GM11168 (cell line): ENCODE data around the gene UBE2B.

ENCODE experiments used
- in situ Hi-C: fragments of 300-500 bp; cut with MboI; formaldehyde crosslinking; loops from one replicate; pipeline ENCODE4 v1.12.0; 2022; ENCODE audit warnings: low sequenced_read_pairs; ENCODE audit not compliant: unreplicated experiment

UBE2B gene

DNA sequence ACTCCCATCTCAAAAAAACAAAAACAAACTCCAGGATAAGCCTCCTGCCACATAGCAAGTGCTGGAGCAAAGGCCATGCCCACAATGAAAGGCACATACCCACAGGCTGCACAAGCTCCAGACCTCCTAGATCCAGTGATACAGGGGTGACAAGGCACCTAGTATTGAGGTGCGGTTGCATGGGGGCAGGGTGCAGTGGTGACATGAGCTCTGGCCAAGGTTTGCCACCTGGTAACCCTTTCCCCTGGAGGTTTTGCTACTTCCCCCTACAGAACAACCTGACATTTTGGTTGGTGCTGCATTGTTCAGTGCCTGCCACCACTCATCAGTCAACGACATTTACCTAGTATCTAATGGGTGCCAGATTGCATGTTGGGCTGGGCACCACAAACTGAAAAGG lies 25.8 kb downstream of the UBE2B start:
- in situ Hi-C loops, result no loop called here

GRCh38 chr5:134398609-134399155 lies 27.3 kb downstream of the UBE2B start:
- in situ Hi-C loops, result no loop called here

DNA sequence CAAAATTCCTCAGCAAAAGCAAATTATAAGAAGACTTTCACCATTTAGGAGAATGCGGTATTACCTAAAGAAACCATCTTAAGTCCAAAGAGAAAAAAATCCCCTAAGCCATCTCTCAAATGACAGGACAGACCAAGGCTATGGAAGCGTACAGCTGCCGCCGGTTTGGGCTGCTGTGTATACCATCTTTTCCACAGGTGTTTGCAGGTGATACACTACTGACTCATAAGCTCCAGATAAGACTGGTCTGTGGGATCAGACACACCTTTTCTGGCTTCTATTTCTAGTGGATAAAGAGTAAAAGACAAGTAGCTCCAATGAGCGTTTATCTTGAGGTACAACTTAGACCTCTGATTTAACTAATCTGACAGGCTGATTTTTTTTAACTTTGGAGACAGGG lies 32.6 kb downstream of the UBE2B start:
- in situ Hi-C loops, result no loop called here

GRCh38 chr5:134406390-134406789 lies 35.0 kb downstream of the UBE2B start:
- in situ Hi-C loops, result no loop called here

GRCh38 chr5:134409321-134409720 lies 38.0 kb downstream of the UBE2B start:
- in situ Hi-C loops, result no loop called here

- in situ Hi-C loops, result no loop called here
Measured at GRCh38 chr5:134410822-134411221, 39.5 kb downstream of the UBE2B start.

- in situ Hi-C loops, result no loop called here
Measured at GRCh38 chr5:134411228-134411545, 39.8 kb downstream of the UBE2B start.

DNA sequence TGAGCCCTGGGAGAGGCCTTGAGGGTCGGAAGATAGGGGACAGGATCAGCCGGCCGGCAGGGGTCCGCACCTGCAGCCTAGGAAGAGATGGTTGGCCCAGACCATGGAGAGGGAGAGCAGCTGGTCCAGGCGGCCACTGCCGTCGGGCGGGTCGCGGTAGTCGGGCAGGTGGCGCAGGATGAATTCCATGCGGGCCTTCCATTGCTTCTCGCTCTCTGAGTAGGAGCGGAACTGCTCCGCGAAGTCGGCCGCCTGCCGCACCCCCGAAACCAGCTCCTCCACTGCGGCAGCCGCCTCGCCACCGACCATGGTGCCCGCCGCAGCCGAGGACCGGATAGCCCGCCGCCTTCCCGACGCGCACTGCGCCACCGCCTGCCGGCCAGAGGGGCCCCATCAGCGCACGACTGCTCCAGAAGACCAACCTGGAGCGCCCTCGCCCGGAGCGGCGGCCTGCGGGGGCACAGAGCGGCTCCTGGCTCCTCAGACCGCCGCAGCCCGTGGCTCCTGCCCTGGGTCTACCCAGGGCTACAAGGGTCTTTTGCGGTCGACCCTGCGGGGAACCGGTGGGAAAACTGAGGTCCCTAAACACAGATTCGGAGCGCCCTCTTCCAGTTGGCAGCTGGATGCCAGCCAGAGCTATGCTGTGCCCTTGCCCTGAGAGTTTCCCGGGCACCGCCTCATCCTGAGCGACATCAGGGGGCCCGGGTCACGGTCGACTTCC lies 40.3 kb downstream of the UBE2B start, which contains the start of gene CDKN2AIPNL:
TSS of gene CDKN2AIPNL (minus strand) at position 336 of the 721 bp plus-strand sequence. CDS start at position 309, 27 bp downstream.
- in situ Hi-C loops, result no loop called here

- in situ Hi-C loops, result no loop called here
Measured at GRCh38 chr5:134413046-134413445, 41.7 kb downstream of the UBE2B start.

- in situ Hi-C loops, result no loop called here
Measured at GRCh38 chr5:134417707-134418106, 46.3 kb downstream of the UBE2B start.

GRCh38 chr5:134418958-134419357 lies 47.6 kb downstream of the UBE2B start:
- in situ Hi-C loops, result no loop called here

DNA sequence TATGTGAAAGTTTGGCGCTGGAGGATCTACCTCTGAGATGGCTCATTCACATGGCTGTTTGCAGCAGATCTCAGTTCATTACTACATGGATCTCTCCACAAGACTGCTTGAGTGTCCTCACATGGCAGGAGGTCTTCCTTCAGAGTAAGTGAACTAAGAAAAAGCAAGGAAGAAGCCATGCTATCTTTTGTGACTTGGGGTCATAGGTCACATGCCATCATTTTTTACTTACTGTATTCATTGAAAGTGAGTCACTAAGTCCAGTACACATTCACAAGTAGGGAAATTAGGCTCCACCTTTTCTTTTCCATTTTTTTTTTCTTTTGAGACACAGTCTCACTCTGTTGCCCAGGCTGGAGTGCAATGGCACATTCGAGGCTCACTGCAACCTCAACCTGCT lies 49.0 kb downstream of the UBE2B start:
- in situ Hi-C loops, result loop anchor here (10.0 kb wide), 1 partner anchor 74 kb away; no protein-coding TSS in a partner anchor

GRCh38 chr5:134421038-134421437 lies 49.7 kb downstream of the UBE2B start:
- in situ Hi-C loops, result loop anchor here (10.0 kb wide), 1 partner anchor 74 kb away; no protein-coding TSS in a partner anchor

DNA sequence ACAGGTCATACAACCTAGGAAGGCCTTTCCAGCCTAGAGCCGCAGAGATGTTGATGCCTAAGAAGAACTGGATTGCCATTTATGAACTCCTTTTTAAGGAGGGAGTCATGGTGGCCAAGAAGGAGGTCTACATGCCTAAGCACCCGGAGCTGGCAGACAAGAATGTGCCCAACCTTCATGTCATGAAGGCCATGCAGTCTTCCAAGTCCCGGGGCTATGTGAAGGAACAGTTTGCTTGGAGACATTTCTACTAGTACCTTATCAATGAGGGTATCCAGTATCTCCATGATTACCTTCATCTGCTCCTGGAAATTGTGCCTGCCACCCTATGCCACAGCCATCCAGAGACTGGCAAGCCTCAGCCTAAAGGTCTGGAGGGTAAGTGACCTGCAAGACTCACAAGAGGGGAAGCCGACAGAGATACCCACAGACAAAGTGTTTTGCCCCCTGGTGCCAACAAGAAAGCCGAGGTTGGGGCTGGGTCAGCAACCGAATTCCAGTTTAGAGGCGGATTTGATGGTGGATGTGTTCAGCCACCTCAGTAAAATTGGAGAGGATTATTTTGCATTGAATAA lies 51.5 kb downstream of the UBE2B start:
- in situ Hi-C loops, result loop anchor here (10.0 kb wide), 1 partner anchor 72 kb away; no protein-coding TSS in a partner anchor

DNA sequence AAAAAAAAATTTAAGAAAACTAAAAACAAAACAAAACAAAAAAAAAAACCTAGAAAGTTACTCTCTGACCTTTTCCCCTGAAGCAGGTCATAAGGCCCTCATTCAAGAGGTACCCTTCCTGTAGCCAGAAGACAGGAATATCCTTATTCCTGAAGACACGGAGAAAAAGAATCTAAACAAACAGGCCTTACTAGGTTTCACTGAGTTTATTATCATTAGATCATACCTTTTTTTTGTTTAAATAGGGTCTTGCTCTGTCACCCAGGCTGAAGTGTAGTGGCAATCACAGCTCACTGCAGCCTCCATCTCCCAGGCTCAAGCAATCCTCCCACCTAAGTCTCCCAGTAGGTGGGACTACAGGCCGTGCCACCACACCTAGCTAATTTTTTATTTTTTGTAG lies 52.0 kb downstream of the UBE2B start:
- in situ Hi-C loops, result loop anchor here (10.0 kb wide), 1 partner anchor 71 kb away; no protein-coding TSS in a partner anchor

GRCh38 chr5:134426361-134426760 lies 55.0 kb downstream of the UBE2B start:
- in situ Hi-C loops, result loop anchor here (10.0 kb wide), 1 partner anchor 68 kb away; no protein-coding TSS in a partner anchor

DNA sequence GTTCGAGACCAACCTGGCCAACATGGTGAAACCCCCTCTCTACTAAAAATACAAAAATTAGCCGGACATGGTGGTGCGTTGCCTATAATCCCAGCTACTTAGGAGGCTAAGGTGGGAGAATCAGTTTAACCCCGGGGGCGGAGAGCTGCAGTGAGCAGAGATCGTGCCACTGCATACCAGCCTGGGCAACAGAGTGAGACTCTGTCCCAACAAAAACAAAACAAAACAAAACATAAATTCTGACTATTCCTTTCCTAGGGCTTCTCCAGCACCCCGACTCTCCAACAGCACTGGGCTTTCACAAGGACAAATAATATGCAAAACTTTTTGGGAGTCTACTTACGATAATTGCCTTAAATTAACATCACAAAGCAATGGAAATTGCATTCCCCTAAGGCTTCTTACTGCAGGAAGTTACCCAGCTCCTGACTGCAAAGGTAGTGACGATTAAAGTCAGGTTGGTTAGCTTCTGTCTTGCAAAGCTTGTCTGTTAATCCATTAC lies 56.2 kb downstream of the UBE2B start:
- in situ Hi-C loops, result loop anchor here (10.0 kb wide), 1 partner anchor 67 kb away; no protein-coding TSS in a partner anchor

- in situ Hi-C loops, result no loop called here
Measured at GRCh38 chr5:134430001-134430569, 58.7 kb downstream of the UBE2B start.

- in situ Hi-C loops, result no loop called here
Measured at GRCh38 chr5:134432174-134432573, 60.8 kb downstream of the UBE2B start.

DNA sequence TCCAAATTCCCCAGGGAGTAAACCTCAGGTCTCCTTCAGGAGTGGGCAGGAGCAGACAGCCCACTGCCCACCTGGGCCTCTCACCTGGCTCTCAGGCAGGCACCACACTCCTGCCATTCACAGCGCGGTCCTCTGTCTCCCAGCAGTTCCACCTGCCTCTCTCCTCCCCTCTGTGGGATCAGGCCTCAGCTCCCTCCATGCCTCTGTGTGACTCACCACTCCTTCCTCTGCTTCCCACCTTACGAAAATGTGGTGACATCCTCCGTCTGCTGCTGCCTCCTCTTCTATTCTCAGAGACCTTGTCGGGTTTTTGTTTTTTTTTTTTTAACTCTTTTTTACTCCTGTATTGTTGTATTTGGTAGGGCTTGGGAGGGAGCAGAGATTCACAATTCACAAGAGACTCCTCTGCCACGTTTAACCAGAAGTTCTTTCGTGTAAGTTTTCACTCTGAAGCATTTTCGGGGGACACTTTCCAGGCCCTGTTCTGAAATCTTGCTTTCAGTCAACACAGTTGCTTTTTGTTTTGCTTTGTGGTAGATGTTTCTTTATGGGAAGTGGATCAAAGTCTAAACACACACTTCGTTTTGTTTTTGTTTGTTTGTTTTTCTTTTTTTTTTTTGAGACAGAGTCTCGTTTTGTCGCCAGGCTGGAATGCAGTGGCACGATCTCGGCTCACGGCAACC lies 61.4 kb downstream of the UBE2B start:
- in situ Hi-C loops, result no loop called here
